H9 (cell line): ENCODE data around the gene ALKBH4. TPM values are rescaled to one million over a fixed set of nuclear protein-coding genes. Genes with fewer than 3 reads are reported as not detected.

Experiments
- DNase-seq: peaks from one replicate; pipeline ENCODE4 v3.0.0-alpha.2; 2017
- H2AFZ ChIP-seq: one replicate; pipeline ENCODE4 v1.6.1; 2013; ENCODE audit warnings: mild to moderate bottlenecking, low read length, control low read depth, moderate library complexity
- H2AK5ac ChIP-seq: 2 replicates; pipeline ENCODE4 v1.6.1; 2013; ENCODE audit warnings: low read length, control low read depth, mixed read lengths; ENCODE audit not compliant: insufficient read length
- H2BK120ac ChIP-seq: one replicate; pipeline ENCODE4 v1.6.1; 2013; ENCODE audit warnings: low read depth, mild to moderate bottlenecking, low read length, control low read depth, inconsistent platforms; ENCODE audit not compliant: poor library complexity, severe bottlenecking
- H2BK12ac ChIP-seq: 2 replicates; pipeline ENCODE4 v1.6.1; 2013; ENCODE audit warnings: low read length, control low read depth, mixed read lengths, low read depth; ENCODE audit not compliant: insufficient read length
- H2BK15ac ChIP-seq: 2 replicates; pipeline ENCODE4 v1.6.1; 2013; ENCODE audit warnings: low read depth, low read length, control low read depth
- H2BK20ac ChIP-seq: one replicate; pipeline ENCODE4 v1.6.1; 2013; ENCODE audit warnings: low read depth, mild to moderate bottlenecking, low read length, control low read depth, inconsistent platforms; ENCODE audit not compliant: poor library complexity, severe bottlenecking
- H2BK5ac ChIP-seq: 2 replicates; pipeline ENCODE4 v1.6.1; 2013; ENCODE audit warnings: low read length, control low read depth, mixed read lengths; ENCODE audit not compliant: insufficient read length
- H3K14ac ChIP-seq: 2 replicates; pipeline ENCODE4 v1.6.1; 2013; ENCODE audit warnings: low read length, control low read depth; ENCODE audit not compliant: insufficient read depth
- H3K18ac ChIP-seq: 2 replicates; pipeline ENCODE4 v1.6.1; 2013; ENCODE audit warnings: low read depth, mild to moderate bottlenecking, mixed read lengths, low read length, control low read depth; ENCODE audit not compliant: insufficient read length
- H3K23ac ChIP-seq: 2 replicates; pipeline ENCODE4 v1.6.1; 2013; ENCODE audit warnings: low read length, control low read depth, mixed read lengths, low read depth; ENCODE audit not compliant: insufficient read length
- H3K23me2 ChIP-seq: 2 replicates; pipeline ENCODE4 v1.6.1; 2013; ENCODE audit warnings: low read depth, mild to moderate bottlenecking, mixed read lengths, low read length, control low read depth; ENCODE audit not compliant: insufficient read length, poor library complexity, severe bottlenecking
- H3K27ac ChIP-seq: 2 replicates; pipeline ENCODE4 v1.5.1; 2013; ENCODE audit warnings: low read length, control low read depth, mixed read lengths, low read depth; ENCODE audit not compliant: insufficient read length
- H3K27me3 ChIP-seq: 2 replicates; pipeline ENCODE4 v1.6.1; 2013; ENCODE audit warnings: low read length, control low read depth, inconsistent platforms; ENCODE audit not compliant: insufficient read depth
- H3K4ac ChIP-seq: 2 replicates; pipeline ENCODE4 v1.6.1; 2013; ENCODE audit warnings: low read depth, mild to moderate bottlenecking, control low read depth, inconsistent platforms, low read length, moderate library complexity
- H3K4me1 ChIP-seq: 2 replicates; pipeline ENCODE4 v1.6.1; 2013; ENCODE audit warnings: low read length, control low read depth, inconsistent platforms; ENCODE audit not compliant: insufficient read depth
- H3K4me2 ChIP-seq: 2 replicates; pipeline ENCODE4 v1.6.1; 2013; ENCODE audit warnings: low read length, control low read depth, mixed read lengths; ENCODE audit not compliant: insufficient read length, insufficient read depth
- H3K56ac ChIP-seq: 2 replicates; pipeline ENCODE4 v1.6.1; 2013; ENCODE audit warnings: low read depth, mild to moderate bottlenecking, mixed read lengths, low read length, control low read depth; ENCODE audit not compliant: insufficient read length
- H3K79me1 ChIP-seq: 2 replicates; pipeline ENCODE4 v1.6.1; 2013; ENCODE audit warnings: low read depth, mild to moderate bottlenecking, moderate library complexity, low read length, control low read depth, inconsistent platforms; ENCODE audit not compliant: insufficient read depth, poor library complexity, severe bottlenecking
- H3K79me2 ChIP-seq: 2 replicates; pipeline ENCODE4 v1.6.1; 2013; ENCODE audit warnings: low read length, control low read depth, inconsistent platforms; ENCODE audit not compliant: insufficient read depth
- H3K9ac ChIP-seq: 2 replicates; pipeline ENCODE4 v1.6.1; 2013; ENCODE audit warnings: low read length, control low read depth, mixed read lengths; ENCODE audit not compliant: insufficient read length; ENCODE audit errors: extremely low read depth
- H3K9me3 ChIP-seq: one replicate; pipeline ENCODE4 v1.6.1; 2013; ENCODE audit warnings: low read depth, low read length, inconsistent platforms; ENCODE audit not compliant: control insufficient read depth
- H3T11ph ChIP-seq: one replicate; pipeline ENCODE4 v1.6.1; 2013; ENCODE audit warnings: mild to moderate bottlenecking, low read length, control low read depth, inconsistent platforms
- H4K20me1 ChIP-seq: one replicate; pipeline ENCODE4 v1.6.1; 2013; ENCODE audit not compliant: control insufficient read depth, insufficient read length, insufficient read depth
- H4K5ac ChIP-seq: 2 replicates; pipeline ENCODE4 v1.6.1; 2013; ENCODE audit warnings: low read depth, mild to moderate bottlenecking, mixed read lengths, low read length, control low read depth; ENCODE audit not compliant: insufficient read length
- H4K8ac ChIP-seq: replicated peaks from 2 replicates; pipeline ENCODE4 v1.6.1; 2013; ENCODE audit warnings: low read length, control low read depth, mixed read lengths, low read depth; ENCODE audit not compliant: insufficient read length
- H4K91ac ChIP-seq: 2 replicates; pipeline ENCODE4 v1.6.1; 2013; ENCODE audit warnings: low read depth, mild to moderate bottlenecking, moderate library complexity, mixed read lengths, low read length, control low read depth; ENCODE audit not compliant: insufficient read length
- H3K27ac Mint-ChIP-seq, 3 experiments: 2 replicates in 2 of 3; 3 replicates in 1 of 3; pipeline ENCODE4 v1.8.0; 2020 to 2021; ENCODE audit warnings: mixed read lengths in 3 of 3, mild to moderate bottlenecking in 1 of 3, moderate library complexity in 1 of 3
- H3K27me3 Mint-ChIP-seq: 2 replicates; pipeline ENCODE4 v1.8.0; 2021; ENCODE audit warnings: low read depth, mild to moderate bottlenecking, moderate library complexity, mixed read lengths
- H3K36me3 Mint-ChIP-seq, 3 experiments: 2 replicates in 2 of 3; 3 replicates in 1 of 3; pipeline ENCODE4 v1.8.0; 2020 to 2021; ENCODE audit warnings: low read depth in 3 of 3, mixed read lengths in 3 of 3; ENCODE audit not compliant: insufficient read depth in 1 of 3
- H3K4me1 Mint-ChIP-seq, 2 experiments: 2 replicates each; pipeline ENCODE4 v1.8.0; 2020; ENCODE audit warnings: mixed read lengths in 2 of 2
- H3K4me3 Mint-ChIP-seq, 2 experiments: 2 replicates in 1 of 2; 3 replicates in 1 of 2; pipeline ENCODE4 v1.8.0; 2020 to 2021; ENCODE audit warnings: mild to moderate bottlenecking in 2 of 2, mixed read lengths in 2 of 2, moderate library complexity in 1 of 2
- H3K9me3 Mint-ChIP-seq, 2 experiments: 2 replicates in 1 of 2; 3 replicates in 1 of 2; pipeline ENCODE4 v1.8.0; 2020; ENCODE audit warnings: mild to moderate bottlenecking in 2 of 2, mixed read lengths in 2 of 2, moderate library complexity in 1 of 2
- WGBS: extraction: QIAGEN DNeasy Blood & Tissue Kit; methylation state at CpG from one replicate; pipeline ENCODE4 v1.1.7; 2013; ENCODE audit warnings: missing lambda C conversion rate, low lambda C conversion rate, mixed read lengths; ENCODE audit not compliant: insufficient read length; ENCODE audit errors: extremely low coverage; 5-methylcytosine and 5-hydroxymethylcytosine counted together
- total RNA-seq: library from RNA; stranded (reverse); gene quantifications from 2 replicates; pipeline ENCODE4 v1.2.1, GENCODE V29; 2021
- TF ChIP-seq, protein P1 (sequence below): fragments of 200-600 bp; sonication (generic); conservative IDR thresholded peaks from 3 replicates; pipeline ENCODE4 v1.8.0; 2021; ENCODE audit warnings: antibody characterized with exemption, mild to moderate bottlenecking

ALKBH4 gene
- total RNA-seq, 1 experiment from 2014 or later: 23.9 TPM

DNA sequence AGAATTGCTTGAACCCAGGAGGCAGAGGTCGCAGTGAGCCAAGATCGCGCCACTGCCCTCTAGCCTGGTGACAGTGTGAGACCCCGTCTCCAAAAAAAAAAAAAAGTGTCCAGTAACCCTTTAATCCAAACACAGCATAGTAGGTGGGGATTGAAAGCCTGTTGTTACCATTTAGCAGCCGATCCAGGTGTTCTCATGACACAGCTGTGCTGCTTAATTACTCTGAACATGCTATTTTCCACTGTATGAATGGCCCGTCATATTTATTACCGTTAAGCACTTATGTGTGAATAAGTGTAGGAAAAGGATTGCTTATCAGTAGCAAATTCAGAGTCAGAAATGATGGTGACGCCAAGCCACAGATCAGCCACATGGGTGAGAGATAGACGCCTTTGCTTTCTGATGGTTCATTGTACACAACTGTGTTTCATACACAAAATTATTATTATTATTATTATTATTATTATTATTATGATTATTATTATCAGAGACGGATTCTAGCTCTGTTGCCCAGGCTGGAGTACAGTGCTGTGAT lies 42.9 kb downstream of the ALKBH4 start:
- Mint-ChIP-seq H3K9me3 (no peaks in the 10 kb centered on the region), H3K4me1 (peaks cover 10 to 18% of the 10 kb centered on the region in 2 experiments), H3K27ac (no peak overlapping the region), H3K36me3 (peaks cover 20 to 63% (median 57%) of the 10 kb centered on the region in 3 experiments), H3K27me3 (no peaks in the 10 kb centered on the region), H3K4me3 (no peak overlapping the region)
- Histone ChIP-seq H4K20me1 (no peaks in the 10 kb centered on the region), H2AK5ac (no peak overlapping the region), H3K27me3 (no peaks in the 10 kb centered on the region), H3K4me2 (no peak overlapping the region), H2BK15ac (no peak overlapping the region), H3K23ac (no peak overlapping the region), H2BK12ac (no peak overlapping the region), H3K79me2 (no peaks in the 10 kb centered on the region), H3K4me1 (no peaks in the 10 kb centered on the region), H3K56ac (no peak overlapping the region), H2BK20ac (no peak overlapping the region), H3K9me3 (no peaks in the 10 kb centered on the region), H2BK120ac (no peak overlapping the region), H3K9ac (no peak overlapping the region), H4K91ac (no peak overlapping the region), H4K8ac (no peak overlapping the region), H4K5ac (no peak overlapping the region), H3K14ac (no peak overlapping the region), H3K79me1 (no peaks in the 10 kb centered on the region), H3K23me2 (no peaks in the 10 kb centered on the region), H3K4ac (no peak overlapping the region), H3K18ac (no peak overlapping the region), H2AFZ (no peak overlapping the region), H3K27ac (no peak overlapping the region), H2BK5ac (no peak overlapping the region), H3T11ph (no peak overlapping the region)
- TF ChIP-seq, protein P1, sequence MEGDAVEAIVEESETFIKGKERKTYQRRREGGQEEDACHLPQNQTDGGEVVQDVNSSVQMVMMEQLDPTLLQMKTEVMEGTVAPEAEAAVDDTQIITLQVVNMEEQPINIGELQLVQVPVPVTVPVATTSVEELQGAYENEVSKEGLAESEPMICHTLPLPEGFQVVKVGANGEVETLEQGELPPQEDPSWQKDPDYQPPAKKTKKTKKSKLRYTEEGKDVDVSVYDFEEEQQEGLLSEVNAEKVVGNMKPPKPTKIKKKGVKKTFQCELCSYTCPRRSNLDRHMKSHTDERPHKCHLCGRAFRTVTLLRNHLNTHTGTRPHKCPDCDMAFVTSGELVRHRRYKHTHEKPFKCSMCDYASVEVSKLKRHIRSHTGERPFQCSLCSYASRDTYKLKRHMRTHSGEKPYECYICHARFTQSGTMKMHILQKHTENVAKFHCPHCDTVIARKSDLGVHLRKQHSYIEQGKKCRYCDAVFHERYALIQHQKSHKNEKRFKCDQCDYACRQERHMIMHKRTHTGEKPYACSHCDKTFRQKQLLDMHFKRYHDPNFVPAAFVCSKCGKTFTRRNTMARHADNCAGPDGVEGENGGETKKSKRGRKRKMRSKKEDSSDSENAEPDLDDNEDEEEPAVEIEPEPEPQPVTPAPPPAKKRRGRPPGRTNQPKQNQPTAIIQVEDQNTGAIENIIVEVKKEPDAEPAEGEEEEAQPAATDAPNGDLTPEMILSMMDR: no peak
- no peak for DNase-seq
- no CpG with 5 or more reads among the region's 10 CpGs for WGBS
